LoVo (cell line): ENCODE data around the gene PHF8.

Experiments
- DNase-seq: peaks from one replicate; pipeline ENCODE4 v3.0.0-alpha.2; 2016; ENCODE audit warnings: low spot score

Gene PHF8

GRCh38 chrX:54012830-54013500 lies 31.3 kb downstream of the PHF8 start:
- no peak for DNase-seq

DNA sequence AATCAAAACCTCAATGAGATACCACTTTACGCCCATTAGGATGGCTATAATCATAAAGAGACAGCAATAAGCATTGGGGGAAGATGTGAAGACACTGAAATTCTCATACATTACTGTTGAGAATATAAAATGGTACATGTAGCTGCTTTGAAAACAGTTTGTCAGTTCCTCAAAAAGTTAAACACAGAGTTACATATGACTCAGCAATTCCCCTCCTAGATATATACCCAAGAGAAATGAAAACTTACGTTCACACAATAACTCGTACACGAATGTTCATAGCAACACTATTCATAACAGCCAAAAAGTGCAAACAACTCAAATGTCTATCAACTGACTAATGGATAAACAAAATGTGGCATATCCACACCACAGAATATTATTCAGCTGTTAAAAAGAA lies 36.6 kb downstream of the PHF8 start:
- no peak for DNase-seq

GRCh38 chrX:53997724-53998123 lies 46.5 kb downstream of the PHF8 start:
- DNase-seq, result no peak

DNA sequence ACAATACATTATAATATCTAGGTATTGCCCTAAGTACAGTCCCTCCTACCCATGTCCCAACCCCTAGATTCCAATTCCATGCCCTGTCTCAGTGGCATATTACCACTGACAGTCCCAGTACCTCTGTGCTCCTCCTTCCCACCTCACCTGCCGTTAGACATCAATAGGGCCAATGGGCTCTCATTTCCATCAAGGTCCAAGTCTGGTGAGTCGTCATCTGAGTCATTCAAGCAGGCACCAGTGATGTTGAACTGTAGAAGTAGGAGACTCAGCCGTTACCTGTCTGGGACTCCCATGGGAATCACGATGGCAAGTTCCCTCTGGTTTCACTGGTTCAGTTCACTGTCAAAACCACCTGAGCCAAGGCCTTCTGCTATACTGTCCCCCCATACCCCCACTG lies 51.7 kb downstream of the PHF8 start:
- DNase-seq, result no peak

- no peak for DNase-seq
Measured at GRCh38 chrX:53990171-53990570, 54.1 kb downstream of the PHF8 start.

- DNase-seq, result no peak
Measured at GRCh38 chrX:53984895-53985294, 59.4 kb downstream of the PHF8 start.

GRCh38 chrX:53974529-53974928 lies 69.7 kb downstream of the PHF8 start:
- DNase-seq, result no peak

- DNase-seq, result no peak
Measured at GRCh38 chrX:53969540-53969939, 74.7 kb downstream of the PHF8 start.

DNA sequence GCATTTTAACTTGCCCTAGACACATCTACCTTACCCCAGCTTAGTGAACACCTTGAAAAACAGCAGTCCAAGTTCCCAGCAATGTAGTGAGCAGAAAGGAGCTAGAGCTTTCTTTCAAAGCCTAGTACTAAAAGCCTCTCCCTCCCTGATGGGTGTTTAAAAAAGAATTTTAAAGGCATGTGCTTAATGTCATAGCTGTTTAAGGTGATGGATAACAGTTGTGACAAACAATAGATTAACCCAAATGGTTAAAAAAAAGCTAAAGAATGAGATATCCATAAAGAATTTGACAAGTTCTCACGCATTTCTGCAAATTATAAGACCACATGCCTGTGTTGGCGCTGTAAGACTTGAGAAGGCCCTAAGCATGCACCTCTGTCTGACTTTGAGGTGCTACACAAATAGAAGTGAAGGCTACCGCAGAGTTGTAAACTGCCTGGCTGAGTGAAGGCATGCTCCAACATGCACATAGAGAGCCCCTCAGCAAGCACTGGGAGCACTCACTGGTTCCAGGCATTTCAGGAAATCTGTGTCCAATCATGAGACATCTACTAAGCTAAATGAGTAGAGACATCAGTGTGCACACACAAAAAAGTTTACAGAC lies 94.0 kb downstream of the PHF8 start:
- no peak for DNase-seq

DNA sequence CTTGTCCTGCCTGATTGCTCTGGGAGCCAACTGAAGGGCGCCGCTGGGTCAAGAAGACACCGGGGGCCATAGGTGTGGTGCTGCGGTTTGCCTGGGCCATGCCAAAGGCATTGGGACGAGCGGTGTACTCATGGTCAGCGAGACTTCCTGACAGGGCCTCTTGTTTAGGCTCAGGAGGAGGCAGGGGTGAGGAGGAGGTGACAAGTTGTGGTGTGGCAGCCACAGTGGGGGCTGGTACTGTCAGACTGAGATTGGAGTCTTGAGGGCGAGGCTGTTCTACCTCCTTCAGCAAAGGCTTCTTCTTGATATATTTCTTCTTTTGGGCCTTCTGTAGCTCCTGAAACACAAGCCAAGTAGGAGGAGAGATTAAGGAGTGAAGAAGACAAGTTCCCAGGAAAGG lies 104.1 kb downstream of the PHF8 start:
- DNase-seq, result no peak

GRCh38 chrX:53939127-53939526 lies 105.1 kb downstream of the PHF8 start:
- DNase-seq, result no peak

DNA sequence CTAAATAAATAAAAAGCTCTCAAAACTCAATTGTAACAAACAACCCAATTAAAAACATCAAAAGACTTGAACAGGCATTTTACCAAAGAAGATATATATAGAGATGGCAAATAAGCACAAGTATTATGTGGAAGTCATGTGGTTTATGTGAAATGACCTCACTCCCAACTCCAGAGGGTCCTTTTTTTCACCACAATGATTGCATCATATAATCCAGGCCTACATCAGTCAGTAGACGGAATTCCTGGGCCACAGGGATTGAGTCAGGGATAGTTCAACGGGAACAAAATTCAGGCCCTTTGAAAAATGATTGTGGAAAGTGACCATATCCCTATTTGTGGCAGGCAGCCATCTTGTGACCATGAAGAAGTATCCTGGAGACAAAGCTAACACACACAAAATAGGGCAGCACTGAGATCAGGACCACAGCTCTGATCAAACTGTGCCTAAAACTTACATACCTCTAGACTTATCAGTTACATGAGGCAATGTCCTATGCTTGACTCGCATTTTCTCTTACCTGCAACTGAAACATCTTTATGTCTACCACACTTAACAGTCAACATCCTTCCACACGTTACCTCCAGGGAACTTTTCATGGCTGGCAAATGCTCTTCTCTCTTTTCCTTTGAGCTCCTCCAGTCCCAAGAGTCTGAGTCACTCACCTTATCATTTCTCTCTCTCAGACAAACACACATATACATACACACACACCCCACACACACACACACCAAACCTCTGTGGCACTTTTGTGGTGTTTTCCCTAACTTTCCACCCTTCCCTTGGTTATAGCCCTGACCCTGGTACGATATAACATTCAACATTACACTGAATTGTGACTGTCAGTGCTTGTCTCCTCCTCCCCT lies 113.5 kb downstream of the PHF8 start:
- no peak for DNase-seq

GRCh38 chrX:53926030-53926429 lies 118.2 kb downstream of the PHF8 start:
- no peak for DNase-seq

DNA sequence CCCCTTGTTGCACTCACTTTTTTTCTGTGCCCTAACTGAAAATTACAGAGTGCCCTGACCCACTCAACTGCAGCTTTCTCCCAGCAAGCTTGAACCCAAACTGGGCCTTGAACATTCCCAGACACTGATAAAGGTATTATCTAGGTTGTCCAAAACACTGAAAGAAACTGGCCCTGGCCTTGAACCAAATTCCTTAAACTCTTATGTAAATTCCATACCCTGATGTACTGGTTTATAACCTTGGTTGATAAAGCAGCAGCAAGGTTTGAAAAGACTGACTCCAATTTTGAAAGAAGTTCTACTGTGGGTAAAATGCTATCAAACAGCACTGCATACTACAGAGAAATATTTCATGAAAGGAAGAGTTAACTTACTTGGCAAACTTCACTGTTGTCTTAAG lies 125.6 kb downstream of the PHF8 start:
- no peak for DNase-seq

DNA sequence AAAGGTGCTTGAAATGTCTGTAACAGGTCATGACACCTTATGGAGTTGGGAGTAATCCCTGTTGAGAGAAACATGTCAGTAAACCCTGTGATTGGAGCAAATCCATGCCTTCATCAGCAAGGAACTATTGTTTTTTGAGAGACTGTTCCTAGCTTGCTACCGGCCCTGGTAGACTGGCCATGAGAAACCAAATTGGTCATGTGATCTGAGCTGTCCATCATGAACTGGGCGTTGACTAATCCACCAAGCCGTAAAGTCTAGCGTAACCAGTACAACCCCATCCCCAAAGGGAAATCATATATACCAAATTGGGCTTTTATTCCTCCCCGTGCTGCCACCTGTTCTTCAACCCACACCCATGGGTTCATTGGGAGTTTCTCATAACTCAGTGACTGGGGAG lies 143.7 kb downstream of the PHF8 start:
- DNase-seq, result no peak

DNA sequence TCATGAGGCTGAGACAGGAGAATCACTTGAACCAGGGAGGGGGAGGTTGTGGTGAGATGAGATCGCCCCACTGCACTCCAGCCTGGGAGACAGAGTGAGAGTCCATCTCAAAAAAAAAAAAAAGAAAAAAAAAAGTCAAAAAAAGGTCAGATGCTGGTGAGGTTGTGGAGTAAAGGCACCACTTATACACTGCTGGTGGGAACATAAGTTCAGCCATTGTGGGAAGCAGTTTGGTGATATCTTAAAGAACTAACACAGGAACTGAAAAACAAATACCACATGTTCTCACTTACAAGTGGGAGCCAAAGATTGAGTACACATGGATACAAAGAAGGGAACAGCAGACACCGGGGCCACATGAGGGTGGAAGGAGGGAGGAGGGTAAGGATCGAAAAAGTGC lies 149.0 kb downstream of the PHF8 start:
- no peak for DNase-seq
